Mesothelial cell of epicardium (in vitro differentiated cells): ENCODE results near the gene EXTL1. TPM values are rescaled to one million over a fixed set of nuclear protein-coding genes. Genes with fewer than 3 reads are reported as not detected.
A peak's percentile ranks its signal among the peaks of the same experiment; 100 is the strongest.

Source experiments
- DNase-seq, 2 experiments: peaks; one replicate each; pipeline ENCODE4 v3.0.0; 2021; ENCODE audit warnings: low spot score in 2 of 2; ENCODE audit not compliant: unreplicated experiment in 2 of 2
- H3K27ac Mint-ChIP-seq: 2 replicates; pipeline ENCODE4 v1.8.0; 2021; ENCODE audit warnings: mixed read lengths
- H3K27me3 Mint-ChIP-seq: 2 replicates; pipeline ENCODE4 v1.8.0; 2021; ENCODE audit warnings: low read depth, mixed read lengths
- H3K36me3 Mint-ChIP-seq: 2 replicates; pipeline ENCODE4 v1.8.0; 2021; ENCODE audit warnings: mixed read lengths
- H3K4me1 Mint-ChIP-seq: 2 replicates; pipeline ENCODE4 v1.8.0; 2021; ENCODE audit warnings: mixed read lengths
- H3K4me3 Mint-ChIP-seq: 2 replicates; pipeline ENCODE4 v1.8.0; 2021; ENCODE audit warnings: mild to moderate bottlenecking, moderate library complexity, mixed read lengths
- H3K9me3 Mint-ChIP-seq: 2 replicates; pipeline ENCODE4 v1.8.0; 2021; ENCODE audit warnings: mixed read lengths
- CTCF ChIP-seq: fragments of 200-600 bp; sonication (generic); IDR thresholded peaks from one replicate; pipeline ENCODE4 v1.5.0; 2021; ENCODE audit warnings: antibody characterized with exemption; ENCODE audit not compliant: unreplicated experiment
- total RNA-seq: library from RNA; stranded (reverse); gene quantifications from 3 replicates; pipeline ENCODE4 v1.2.1, GENCODE V29; 2021

The EXTL1 gene
- total RNA-seq, 1 donor from 2014 or later: 8.2 TPM

- Mint-ChIP-seq H3K36me3 (no peaks in the 10 kb centered on the region), H3K9me3 (no peaks in the 10 kb centered on the region), H3K4me1 (peaks cover 38% of the 10 kb centered on the region), H3K4me3 (no peak overlapping the region), H3K27ac (no peak overlapping the region), H3K27me3 (no peaks in the 10 kb centered on the region)
- no peak for TF ChIP-seq CTCF
- no peak for DNase-seq
Measured at GRCh38 chr1:26017606-26018005, 4.0 kb upstream of the EXTL1 start.

- H3K4me1 Mint-ChIP-seq: peaks cover 56% of the 10 kb centered on the region
- no peaks in the 10 kb centered on the region for H3K27me3 Mint-ChIP-seq
- TF ChIP-seq CTCF: no peak
- no peaks in the 10 kb centered on the region for H3K9me3 Mint-ChIP-seq
- DNase-seq: no peak
- no peak overlapping the region for H3K4me3 Mint-ChIP-seq
- H3K27ac Mint-ChIP-seq: peak overlapping the region; percentile 19
- no peaks in the 10 kb centered on the region for H3K36me3 Mint-ChIP-seq
Measured at GRCh38 chr1:26019641-26020315, 1.8 kb upstream of the EXTL1 start.

- Mint-ChIP-seq H3K27ac (peak overlapping the region; percentile 49), H3K4me3 (no peak overlapping the region)
- no peak for DNase-seq
Measured at GRCh38 chr1:26020330-26020768, 1.2 kb upstream of the EXTL1 start.

GRCh38 chr1:26020941-26021646, 481 bp upstream of the EXTL1 start:
- Mint-ChIP-seq H3K27me3 (no peaks in the 10 kb centered on the region), H3K4me3 (peak overlapping the region; percentile 95), H3K36me3 (no peaks in the 10 kb centered on the region), H3K27ac (peak overlapping the region; percentile 34), H3K9me3 (no peaks in the 10 kb centered on the region), H3K4me1 (peaks cover 56% of the 10 kb centered on the region)
- no peak for TF ChIP-seq CTCF
- DNase-seq: no peak

More at GRCh38 chr1:26020330-26020768, 1.2 kb upstream of the EXTL1 start:
- peaks cover 56% of the 10 kb centered on the region for H3K4me1 Mint-ChIP-seq
- no peaks in the 10 kb centered on the region for H3K9me3 Mint-ChIP-seq
- no peaks in the 10 kb centered on the region for H3K36me3 Mint-ChIP-seq
- H3K27me3 Mint-ChIP-seq: no peaks in the 10 kb centered on the region
- no peak for TF ChIP-seq CTCF

GRCh38 chr1:26022404-26022779, 817 bp downstream of the EXTL1 start:
- H3K9me3 Mint-ChIP-seq: no peaks in the 10 kb centered on the region
- no peak overlapping the region for H3K27ac Mint-ChIP-seq
- H3K27me3 Mint-ChIP-seq: no peaks in the 10 kb centered on the region
- TF ChIP-seq CTCF: no peak
- no peaks in the 10 kb centered on the region for H3K36me3 Mint-ChIP-seq
- DNase-seq: no peak
- peaks cover 54% of the 10 kb centered on the region for H3K4me1 Mint-ChIP-seq
- H3K4me3 Mint-ChIP-seq: peak overlapping the region; percentile 28
